Activated CD8-positive, alpha-beta T cell treated with anti-CD3 and anti-CD28 coated beads for 36 hours (primary cell): Measurements from ENCODE around the gene UMAD1. TPM values are rescaled to one million over a fixed set of nuclear protein-coding genes. Genes with fewer than 3 reads are reported as not detected.

ENCODE experiments used
- ATAC-seq: fragments of 200-7000 bp; cut with Tn5 transposase; one replicate; pipeline ENCODE4 v1.10.0; 2021; ENCODE audit warnings: mild to moderate bottlenecking, moderate library complexity
- CTCF ChIA-PET: fragments of 350-600 bp; sonication (Branson Sonifier 250); formaldehyde crosslinking; loops from one replicate; lab custom pipeline; 2021; ENCODE audit warnings: antibody characterized with exemption; lab: Charles Lee
- POLR2A ChIA-PET: fragments of 350-600 bp; sonication (Branson Sonifier 250); formaldehyde crosslinking; loops from one replicate; lab custom pipeline; 2021; ENCODE audit warnings: antibody characterized with exemption; lab: Charles Lee
- DNase-seq: peaks from one replicate; pipeline ENCODE4 v3.0.0-alpha.2; 2020
- H3K27ac Mint-ChIP-seq: one replicate; pipeline ENCODE4 v1.8.0; 2021; ENCODE audit warnings: mild to moderate bottlenecking, mixed read lengths
- H3K27me3 Mint-ChIP-seq: one replicate; pipeline ENCODE4 v1.8.0; 2021; ENCODE audit warnings: mixed read lengths
- H3K36me3 Mint-ChIP-seq: one replicate; pipeline ENCODE4 v1.8.0; 2021; ENCODE audit warnings: low read depth, mixed read lengths
- H3K4me1 Mint-ChIP-seq: one replicate; pipeline ENCODE4 v1.8.0; 2021; ENCODE audit warnings: low read depth, mixed read lengths
- H3K4me3 Mint-ChIP-seq: one replicate; pipeline ENCODE4 v1.8.0; 2021; ENCODE audit warnings: mild to moderate bottlenecking, moderate library complexity, mixed read lengths
- H3K9me3 Mint-ChIP-seq: one replicate; pipeline ENCODE4 v1.8.0; 2021; ENCODE audit warnings: mixed read lengths
- CTCF ChIP-seq: fragments of 200-600 bp; IDR thresholded peaks from one replicate; pipeline ENCODE4 v1.8.0; 2022; ENCODE audit warnings: antibody characterized with exemption, mild to moderate bottlenecking
- intact Hi-C: fragments of 100-400 bp; cut with micrococcal nuclease; formaldehyde crosslinking; loops from one replicate; pipeline ENCODE4 v1.10.0; 2022
- total RNA-seq, 2 experiments: library from RNA; stranded (reverse); gene quantifications; one replicate each; pipeline ENCODE4 v1.2.3, GENCODE V29; 2021

The UMAD1 gene
- total RNA-seq, 2 experiments from 2014 or later = 10.1 to 11.1 TPM

DNA sequence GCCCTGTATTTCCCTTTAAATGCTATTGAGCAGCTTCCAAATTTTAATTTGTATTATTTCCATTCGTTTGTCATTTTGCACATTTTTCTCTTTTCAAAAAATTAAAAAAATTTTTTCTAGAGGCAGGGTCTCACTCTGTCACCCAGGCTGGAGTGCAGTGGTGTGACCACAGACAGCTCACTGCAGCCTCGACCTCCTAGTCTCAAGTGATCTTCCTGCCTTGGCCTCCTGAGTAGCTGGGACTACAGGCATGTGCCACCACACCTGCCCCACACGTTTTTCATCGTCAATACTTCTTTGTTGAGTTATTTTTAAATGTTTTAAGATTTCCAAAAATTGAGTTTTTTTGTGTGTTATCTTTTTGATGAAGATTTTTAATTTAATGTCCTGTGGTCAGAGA is 73.2 kb downstream of the UMAD1 start:
- H3K36me3 Mint-ChIP-seq = peaks cover 3% of the 10 kb centered on the region
- CTCF ChIA-PET = interaction anchor here (0.9 to 1.1 kb wide), 2 partner anchors 26 to 32 kb away, joined by 3 to 4 read pairs; no protein-coding TSS in a partner anchor

GRCh38 chr7:7718492-7718891 is 77.9 kb downstream of the UMAD1 start, which contains the start of gene RPA3:
RPA3 (minus strand) TSS chr7:7718607; CDS start chr7:7640418, 78,189 bp downstream.
- Mint-ChIP-seq H3K4me1 (peaks cover 24% of the 10 kb centered on the region), H3K4me3 (peak within 1 kb of the TSS; percentile 44), H3K36me3 (peaks cover 11% of the 10 kb centered on the region), H3K27ac (peak within 1 kb of the TSS; percentile 90), H3K27me3 (no peaks in the 10 kb centered on the region), H3K9me3 (no peaks in the 10 kb centered on the region)
- no peak for ATAC-seq
- no peak for TF ChIP-seq CTCF
- intact Hi-C loops = no loop called here
- no peak for DNase-seq
- CTCF ChIA-PET = interaction anchor here (0.7 to 2.5 kb wide), 4 partner anchors 20 to 472 kb away, joined by 4 to 13 read pairs (median 6); no protein-coding TSS in a partner anchor
- POLR2A ChIA-PET = interaction anchor here (1.3 to 1.9 kb wide), 2 partner anchors 37 to 78 kb away, joined by 4 to 6 read pairs; partner anchors contain the start of gene UMAD1

More for the DNA sequence above, 73.2 kb downstream of the UMAD1 start:
- Mint-ChIP-seq H3K27ac (no peak overlapping the region), H3K9me3 (no peaks in the 10 kb centered on the region), H3K27me3 (no peaks in the 10 kb centered on the region), H3K4me1 (peaks cover 11% of the 10 kb centered on the region), H3K4me3 (no peak overlapping the region)
- POLR2A ChIA-PET = no interaction called here
- DNase-seq (no peak), ATAC-seq (no peak)
- intact Hi-C loops = loop anchor here (2.0 kb wide), 1 partner anchor 21 kb away; no protein-coding TSS in a partner anchor
- TF ChIP-seq CTCF = no peak

DNA sequence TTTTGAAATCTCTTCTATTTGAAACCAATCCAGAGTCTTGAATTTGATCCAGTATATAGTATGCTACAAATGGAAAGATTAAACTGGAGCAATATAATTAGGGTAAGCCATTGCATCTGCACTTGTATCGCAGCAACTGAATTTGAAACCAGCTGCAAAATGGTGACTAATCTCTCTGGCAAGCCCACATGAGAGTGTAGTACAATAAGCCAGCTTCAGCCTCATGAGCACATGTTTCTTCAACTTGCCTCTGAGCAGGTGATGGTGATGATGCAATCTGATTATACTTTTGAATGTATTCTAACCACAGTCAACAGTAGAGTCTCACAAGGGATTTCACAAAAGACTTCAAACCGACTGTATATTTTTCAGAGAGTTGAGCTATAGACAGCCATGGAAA is 78.7 kb downstream of the UMAD1 start:
- intact Hi-C loops = no loop called here
- no peak for TF ChIP-seq CTCF
- H3K27me3 Mint-ChIP-seq = no peaks in the 10 kb centered on the region
- no peaks in the 10 kb centered on the region for H3K9me3 Mint-ChIP-seq
- DNase-seq (peak; percentile 68), ATAC-seq (peak; percentile 94)
- H3K36me3 Mint-ChIP-seq = peaks cover 11% of the 10 kb centered on the region
- ChIA-PET CTCF (interaction anchor here (0.7 to 2.5 kb wide), 6 partner anchors 19 to 560 kb away, joined by 3 to 13 read pairs (median 5); no protein-coding TSS in a partner anchor), POLR2A (interaction anchor here (1.0 to 1.9 kb wide), 2 partner anchors 79 to 250 kb away, joined by 3 to 6 read pairs; partner anchors contain the start of genes GLCCI1 and UMAD1)
- H3K4me1 Mint-ChIP-seq = peaks cover 24% of the 10 kb centered on the region
- peak overlapping the region; percentile 44 for H3K4me3 Mint-ChIP-seq
- peak overlapping the region; percentile 90 for H3K27ac Mint-ChIP-seq

DNA sequence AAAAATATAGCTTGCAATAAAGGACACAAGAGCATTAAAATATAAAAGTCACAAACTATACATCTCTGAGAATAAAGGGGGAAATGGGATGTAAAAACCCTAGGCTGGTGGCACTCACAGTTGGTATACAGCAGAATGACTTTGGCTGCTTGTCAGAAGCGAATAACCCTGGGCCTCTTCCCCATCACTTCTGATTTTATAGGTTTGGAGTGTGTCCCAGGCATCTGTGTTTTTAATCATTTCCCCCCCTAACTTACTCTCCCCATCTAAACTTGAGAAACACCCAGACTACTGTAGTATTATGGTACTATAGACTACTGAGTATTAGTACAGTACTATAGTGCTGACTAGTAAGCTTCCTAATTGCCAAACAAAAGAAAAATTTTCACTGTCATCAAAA is 79.6 kb downstream of the UMAD1 start:
- no peaks in the 10 kb centered on the region for H3K9me3 Mint-ChIP-seq
- no peak for ATAC-seq
- H3K36me3 Mint-ChIP-seq = peaks cover 10% of the 10 kb centered on the region
- ChIA-PET CTCF (interaction anchor here (1.4 to 2.5 kb wide), 3 partner anchors 18 to 40 kb away, joined by 3 to 13 read pairs (median 6); no protein-coding TSS in a partner anchor), POLR2A (interaction anchor here (0.6 to 1.9 kb wide), 2 partner anchors 24 to 80 kb away, joined by 3 to 6 read pairs; partner anchors contain the start of gene UMAD1)
- no peak overlapping the region for H3K27ac Mint-ChIP-seq
- H3K4me1 Mint-ChIP-seq = peaks cover 24% of the 10 kb centered on the region
- intact Hi-C loops = no loop called here
- H3K27me3 Mint-ChIP-seq = no peaks in the 10 kb centered on the region
- DNase-seq = no peak
- no peak for TF ChIP-seq CTCF
- H3K4me3 Mint-ChIP-seq = no peak overlapping the region
